ENCODE results near the gene FSIP1.

FSIP1 gene

GRCh38 chr15:39578851-39579486 lies 203.7 kb downstream of the FSIP1 start:
- Histone ChIP-seq H3K9me3 (no peaks in the 10 kb centered on the region), H3K4me3 (ENCODE audit: low read depth, low read length) (no peak overlapping the region)
- DNase-seq: no peak

GRCh38 chr15:39575180-39575579 lies 207.5 kb downstream of the FSIP1 start:
- Histone ChIP-seq H3K4me3 (ENCODE audit: low read depth, low read length) (no peak overlapping the region), H3K9me3 (no peaks in the 10 kb centered on the region), H3K27me3 (peaks cover 31% of the 10 kb centered on the region), H3K4me1 (no peaks in the 10 kb centered on the region), H3K36me3 (no peaks in the 10 kb centered on the region)
- no peak for DNase-seq
- no peak for TF ChIP-seq CTCF (IDR thresholded peaks at IDR 0.05; ENCODE audit: low read depth, low read length)

More at GRCh38 chr15:39578851-39579486, 203.7 kb downstream of the FSIP1 start:
- no peak for TF ChIP-seq CTCF (IDR thresholded peaks at IDR 0.05; ENCODE audit: low read depth, low read length)
- Histone ChIP-seq H3K27me3 (peaks cover 52% of the 10 kb centered on the region), H3K4me1 (no peaks in the 10 kb centered on the region), H3K36me3 (no peaks in the 10 kb centered on the region)

GRCh38 chr15:39574427-39574826 lies 208.2 kb downstream of the FSIP1 start:
- peaks cover 23% of the 10 kb centered on the region for H3K27me3 ChIP-seq
- no peaks in the 10 kb centered on the region for H3K9me3 ChIP-seq
- H3K4me1 ChIP-seq: no peaks in the 10 kb centered on the region
- no peak overlapping the region for H3K4me3 ChIP-seq (ENCODE audit: low read depth, low read length)
- DNase-seq: no peak
- no peak for TF ChIP-seq CTCF (IDR thresholded peaks at IDR 0.05; ENCODE audit: low read depth, low read length)
- H3K36me3 ChIP-seq: no peaks in the 10 kb centered on the region

GRCh38 chr15:39573844-39574243 lies 208.8 kb downstream of the FSIP1 start:
- Histone ChIP-seq H3K4me3 (ENCODE audit: low read depth, low read length) (no peak overlapping the region), H3K36me3 (no peaks in the 10 kb centered on the region), H3K27me3 (peaks cover 22% of the 10 kb centered on the region), H3K9me3 (no peaks in the 10 kb centered on the region), H3K4me1 (no peaks in the 10 kb centered on the region)
- TF ChIP-seq CTCF (IDR thresholded peaks at IDR 0.05; ENCODE audit: low read depth, low read length): no peak
- DNase-seq: no peak

- no peak overlapping the region for H3K4me3 ChIP-seq (ENCODE audit: low read depth, low read length)
Observed at GRCh38 chr15:39573287-39573686, 209.4 kb downstream of the FSIP1 start.

More at GRCh38 chr15:39573287-39573686, 209.4 kb downstream of the FSIP1 start:
- H3K27me3 ChIP-seq: peaks cover 17% of the 10 kb centered on the region
- DNase-seq: no peak
- no peak for TF ChIP-seq CTCF (IDR thresholded peaks at IDR 0.05; ENCODE audit: low read depth, low read length)
- no peaks in the 10 kb centered on the region for H3K4me1 ChIP-seq
- no peaks in the 10 kb centered on the region for H3K36me3 ChIP-seq
- no peaks in the 10 kb centered on the region for H3K9me3 ChIP-seq
